ENCODE results near the gene ATG4C.

ATG4C gene

GRCh38 chr1:62833529-62833928 lies 49.6 kb downstream of the ATG4C start:
- H3K4me3 ChIP-seq (replicated peaks; ENCODE audit: low read depth, low read length): no peak overlapping the region
- TF ChIP-seq, protein P1, sequence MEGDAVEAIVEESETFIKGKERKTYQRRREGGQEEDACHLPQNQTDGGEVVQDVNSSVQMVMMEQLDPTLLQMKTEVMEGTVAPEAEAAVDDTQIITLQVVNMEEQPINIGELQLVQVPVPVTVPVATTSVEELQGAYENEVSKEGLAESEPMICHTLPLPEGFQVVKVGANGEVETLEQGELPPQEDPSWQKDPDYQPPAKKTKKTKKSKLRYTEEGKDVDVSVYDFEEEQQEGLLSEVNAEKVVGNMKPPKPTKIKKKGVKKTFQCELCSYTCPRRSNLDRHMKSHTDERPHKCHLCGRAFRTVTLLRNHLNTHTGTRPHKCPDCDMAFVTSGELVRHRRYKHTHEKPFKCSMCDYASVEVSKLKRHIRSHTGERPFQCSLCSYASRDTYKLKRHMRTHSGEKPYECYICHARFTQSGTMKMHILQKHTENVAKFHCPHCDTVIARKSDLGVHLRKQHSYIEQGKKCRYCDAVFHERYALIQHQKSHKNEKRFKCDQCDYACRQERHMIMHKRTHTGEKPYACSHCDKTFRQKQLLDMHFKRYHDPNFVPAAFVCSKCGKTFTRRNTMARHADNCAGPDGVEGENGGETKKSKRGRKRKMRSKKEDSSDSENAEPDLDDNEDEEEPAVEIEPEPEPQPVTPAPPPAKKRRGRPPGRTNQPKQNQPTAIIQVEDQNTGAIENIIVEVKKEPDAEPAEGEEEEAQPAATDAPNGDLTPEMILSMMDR (IDR thresholded peaks at IDR 0.05; ENCODE audit: low read depth, low read length, missing control alignments): no peak
- no peak for DNase-seq (ENCODE audit: extremely low read depth, low read depth)

DNA sequence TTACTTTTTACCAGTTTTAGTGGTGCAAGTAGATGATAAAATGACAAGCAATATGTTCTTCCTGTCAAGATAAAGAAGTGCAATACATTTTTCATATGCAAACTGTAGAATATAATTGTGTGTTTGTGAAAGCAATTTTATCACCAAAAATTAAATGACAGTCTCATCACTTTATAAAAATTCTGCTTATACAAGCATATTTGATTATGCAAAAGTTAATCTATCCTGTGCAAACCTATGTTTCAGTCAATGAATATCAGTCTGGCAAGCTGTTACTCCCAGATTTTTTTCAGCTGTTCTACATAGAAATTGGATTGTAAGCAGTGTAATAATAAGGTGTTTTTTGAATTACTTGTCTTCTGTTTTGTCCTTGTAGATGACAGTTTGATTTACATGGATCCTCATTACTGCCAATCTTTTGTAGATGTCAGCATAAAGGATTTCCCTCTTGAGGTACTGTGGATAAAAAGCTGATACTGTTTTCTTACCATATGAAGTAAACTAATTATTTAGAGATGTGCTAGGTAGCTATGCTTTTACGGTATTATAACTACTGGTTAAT lies 50.5 kb downstream of the ATG4C start:
- no peak for DNase-seq (ENCODE audit: extremely low read depth, low read depth)
- TF ChIP-seq, protein P1 (IDR thresholded peaks at IDR 0.05; ENCODE audit: low read depth, low read length, missing control alignments): no peak
- H3K4me3 ChIP-seq (replicated peaks; ENCODE audit: low read depth, low read length): no peak overlapping the region

- DNase-seq (ENCODE audit: extremely low read depth, low read depth): no peak
- TF ChIP-seq, protein P1 (IDR thresholded peaks at IDR 0.05; ENCODE audit: low read depth, low read length, missing control alignments): no peak
- no peak overlapping the region for H3K4me3 ChIP-seq (replicated peaks; ENCODE audit: low read depth, low read length)
These were observed 53.1 kb downstream of the ATG4C start for GRCh38 chr1:62836856-62837540.

GRCh38 chr1:62840555-62840954 lies 56.6 kb downstream of the ATG4C start:
- TF ChIP-seq, protein P1 (IDR thresholded peaks at IDR 0.05; ENCODE audit: low read depth, low read length, missing control alignments): no peak
- DNase-seq (ENCODE audit: extremely low read depth, low read depth): no peak

DNA sequence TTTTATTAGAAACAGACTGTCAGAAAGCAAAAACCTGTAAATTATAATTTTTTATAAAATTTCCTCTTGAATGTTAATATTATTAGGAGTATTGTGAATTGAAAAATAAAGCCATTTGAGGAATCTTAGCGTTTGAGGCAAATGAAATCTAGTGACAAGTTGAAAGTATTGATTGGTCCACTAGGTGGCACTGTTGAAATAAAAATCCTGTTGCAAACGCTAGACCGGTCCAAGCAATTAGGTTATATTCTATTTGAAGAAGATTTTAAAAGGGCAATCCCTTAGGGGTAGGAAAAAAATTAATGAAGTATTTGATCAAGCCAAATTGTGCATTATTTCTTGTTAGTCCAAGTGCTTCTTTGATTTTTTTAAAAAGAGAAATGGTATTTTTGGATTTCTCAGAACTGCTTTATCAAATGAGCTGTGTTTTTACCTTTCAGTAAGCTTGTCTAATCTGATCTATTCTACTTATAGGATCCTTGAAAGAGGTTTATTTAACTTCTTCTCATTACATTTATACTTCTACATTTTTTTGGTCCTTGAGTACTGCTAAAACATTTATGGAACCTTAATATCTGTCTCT lies 57.7 kb downstream of the ATG4C start:
- no peak overlapping the region for H3K4me3 ChIP-seq (replicated peaks; ENCODE audit: low read depth, low read length)
- peak; percentile 32 for DNase-seq (ENCODE audit: extremely low read depth, low read depth)
- TF ChIP-seq, protein P1 (IDR thresholded peaks at IDR 0.05; ENCODE audit: low read depth, low read length, missing control alignments): peak; percentile 56

More at GRCh38 chr1:62840555-62840954, 56.6 kb downstream of the ATG4C start:
- no peak overlapping the region for H3K4me3 ChIP-seq (replicated peaks; ENCODE audit: low read depth, low read length)

DNA sequence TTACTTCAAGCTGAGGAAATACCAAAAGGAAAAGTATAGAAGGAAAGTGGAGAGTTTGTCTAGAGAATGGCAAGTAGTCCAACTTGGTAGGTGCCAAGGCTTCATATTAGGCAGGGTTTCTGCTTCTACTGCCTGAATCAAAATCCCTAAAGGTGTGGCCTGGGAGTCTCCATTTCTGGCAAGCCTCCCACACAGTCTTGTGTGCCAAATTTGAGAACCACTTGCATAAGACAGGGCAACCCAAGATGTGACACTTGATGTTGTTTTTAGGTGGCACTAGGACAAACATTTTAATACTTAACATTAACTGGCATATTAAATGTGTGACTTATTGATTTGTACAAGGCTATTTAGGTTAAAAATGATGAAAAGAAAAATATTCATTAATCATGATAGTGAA lies 60.1 kb downstream of the ATG4C start:
- TF ChIP-seq, protein P1 (IDR thresholded peaks at IDR 0.05; ENCODE audit: low read depth, low read length, missing control alignments): no peak
- H3K4me3 ChIP-seq (replicated peaks; ENCODE audit: low read depth, low read length): no peak overlapping the region
- DNase-seq (ENCODE audit: extremely low read depth, low read depth): no peak
